Liver (tissue), 9 donors: ENCODE data around the gene ASB7. TPM values are rescaled to one million over a fixed set of nuclear protein-coding genes. Genes with fewer than 3 reads are reported as not detected.
A peak's percentile ranks its signal among the peaks of the same experiment; 100 is the strongest.

Experiments used
- DNase-seq: peaks from one replicate; pipeline ENCODE4 v3.0.0-alpha.2; 2017; ENCODE audit warnings: low spot score
- H3K27ac ChIP-seq, 2 donors: one replicate each; pipeline ENCODE4 v1.7.0; 2013; ENCODE audit warnings: inconsistent platforms in 2 of 2, low read length in 2 of 2, control low read depth in 1 of 2, low read depth in 1 of 2, mild to moderate bottlenecking in 1 of 2
- H3K27me3 ChIP-seq, 4 donors: one replicate each; pipeline versions ENCODE4 v1.6.1 to v1.7.0; 2013; ENCODE audit warnings: low read length in 3 of 4, inconsistent platforms in 1 of 4, mild to moderate bottlenecking in 1 of 4, moderate library complexity in 1 of 4; ENCODE audit not compliant: control insufficient read depth in 4 of 4, insufficient read depth in 4 of 4
- H3K36me3 ChIP-seq, 4 donors: one replicate each; pipeline versions ENCODE4 v1.6.1 to v1.7.0; 2013; ENCODE audit warnings: low read length in 3 of 4, mild to moderate bottlenecking in 3 of 4, low read depth in 1 of 4, moderate library complexity in 1 of 4; ENCODE audit not compliant: control insufficient read depth in 4 of 4, insufficient read depth in 3 of 4
- H3K4me1 ChIP-seq, 4 donors: one replicate each; pipeline versions ENCODE4 v1.6.1 to v1.7.0; 2013; ENCODE audit warnings: low read length in 3 of 4, mild to moderate bottlenecking in 3 of 4, moderate library complexity in 1 of 4; ENCODE audit not compliant: control insufficient read depth in 4 of 4, insufficient read depth in 4 of 4
- H3K4me3 ChIP-seq, 3 donors: one replicate each; pipeline versions ENCODE4 v1.6.1 to v1.7.0; 2013; ENCODE audit warnings: low read length in 3 of 3, control low read depth in 1 of 3, low read depth in 1 of 3, mild to moderate bottlenecking in 1 of 3
- H3K9ac ChIP-seq, 2 donors: one replicate each; pipeline ENCODE4 v1.7.0; 2013; ENCODE audit warnings: low read length in 2 of 2, mild to moderate bottlenecking in 2 of 2, moderate library complexity in 2 of 2, control low read depth in 1 of 2, low read depth in 1 of 2
- H3K9me3 ChIP-seq, 4 donors: one replicate each; pipeline versions ENCODE4 v1.6.1 to v1.7.0; 2013; ENCODE audit warnings: low read length in 3 of 4; ENCODE audit not compliant: control insufficient read depth in 4 of 4
- ATF3 ChIP-seq: IDR thresholded peaks from 2 replicates; pipeline ENCODE4 v1.6.1; 2016; ENCODE audit warnings: antibody characterized with exemption
- CTCF ChIP-seq: fragments of 150-350 bp; IDR thresholded peaks from 2 replicates; pipeline ENCODE4 v1.5.1; 2017; ENCODE audit warnings: improper control_type of control experiment, low read depth, low read length; ENCODE audit not compliant: missing input control
- EGR1 ChIP-seq, 2 donors: IDR thresholded peaks; 2 replicates each; pipeline ENCODE4 v1.6.1; 2016 to 2018; ENCODE audit warnings: antibody characterized with exemption in 2 of 2, low read depth in 2 of 2
- FOXA1 ChIP-seq: IDR thresholded peaks from 2 replicates; pipeline ENCODE4 v1.6.1; 2016; ENCODE audit warnings: antibody characterized with exemption
- FOXA2 ChIP-seq: IDR thresholded peaks from 2 replicates; pipeline ENCODE4 v1.6.1; 2016; ENCODE audit warnings: antibody characterized with exemption
- GABPA ChIP-seq, 2 donors: IDR thresholded peaks in 1 of 2; conservative IDR thresholded peaks in 1 of 2; 2 replicates each; pipeline ENCODE4 v1.6.1; 2016; ENCODE audit warnings: antibody characterized with exemption in 2 of 2, mild to moderate bottlenecking in 1 of 2, moderate library complexity in 1 of 2
- HNF4A ChIP-seq, 2 donors: conservative IDR thresholded peaks; 2 replicates each; pipeline ENCODE4 v1.6.1; 2016; ENCODE audit warnings: antibody characterized with exemption in 2 of 2, mild to moderate bottlenecking in 2 of 2
- MAX ChIP-seq: IDR thresholded peaks from 2 replicates; pipeline ENCODE4 v1.6.1; 2016; ENCODE audit warnings: antibody characterized with exemption
- RAD21 ChIP-seq, 2 donors: IDR thresholded peaks; 2 replicates each; pipeline ENCODE4 v1.6.1; 2016; ENCODE audit warnings: antibody characterized with exemption in 2 of 2, mild to moderate bottlenecking in 2 of 2
- REST ChIP-seq: IDR thresholded peaks from 2 replicates; pipeline ENCODE4 v1.6.1; 2016; ENCODE audit warnings: antibody characterized with exemption, mild to moderate bottlenecking
- SP1 ChIP-seq: IDR thresholded peaks from 2 replicates; pipeline ENCODE4 v1.6.1; 2018; ENCODE audit warnings: antibody characterized with exemption, mild to moderate bottlenecking
- TAF1 ChIP-seq: conservative IDR thresholded peaks from 2 replicates; pipeline ENCODE4 v1.6.1; 2016; ENCODE audit warnings: antibody characterized with exemption, mild to moderate bottlenecking
- YY1 ChIP-seq: IDR thresholded peaks from 2 replicates; pipeline ENCODE4 v1.6.1; 2016; ENCODE audit warnings: antibody characterized with exemption, mild to moderate bottlenecking
- WGBS: extraction: QIAGEN DNeasy Blood & Tissue Kit; methylation state at CpG from one replicate; pipeline ENCODE4 v1.1.7; 2013; 5-methylcytosine and 5-hydroxymethylcytosine counted together
- polyA plus RNA-seq, 2 donors: library from polyadenylated mRNA; stranded (reverse) in 1 of 2; unstranded in 1 of 2; fragments of 200-250 nt in 1 of 2; fragments of >200 nt in 1 of 2; fragmentation: Nextera tagmentation in 1 of 2; extraction: Ambion mirVana in 1 of 2; gene quantifications; one replicate each; pipeline versions ENCODE4 v1.2.1 to v1.2.3, GENCODE V29; 2013 to 2015
- total RNA-seq, 2 donors: library from RNA; depleted of rRNA; stranded (reverse); fragments of >200 nt; gene quantifications; one replicate each; pipeline ENCODE4 v1.2.3, GENCODE V29; 2014
- TF ChIP-seq, protein P1 (sequence below): IDR thresholded peaks from 2 replicates; pipeline ENCODE4 v1.6.1; 2016; ENCODE audit warnings: antibody characterized with exemption
- donor health status: healthy.
- donor health status: healthy.
- donor health status: healthy.
- donor health status: healthy.
- donor health status: healthy.

The ASB7 gene
- total and polyA plus RNA-seq, 4 donors = 3.7 to 12.6 (median 6.5) TPM

- H3K9me3 ChIP-seq = no peaks in the 10 kb centered on the region
- no peak for DNase-seq
- 96% methylated on average over 1 of the region's 1 CpG for WGBS
- H3K9ac ChIP-seq = no peak overlapping the region
- TF ChIP-seq RAD21 (IDR thresholded peaks at IDR 0.05) (no peak), REST (no peak), GABPA (IDR thresholded peaks at IDR 0.05 in 1 of 2, conservative IDR thresholded peaks at IDR 0.05 in 1 of 2) (no peak), HNF4A (conservative IDR thresholded peaks at IDR 0.05) (no peak), ATF3 (no peak), TAF1 (no peak), SP1 (no peak), FOXA1 (no peak), EGR1 (IDR thresholded peaks at IDR 0.05; ENCODE audit: low read depth in 2 of 2) (no peak), FOXA2 (no peak), MAX (no peak), YY1 (no peak), CTCF (no peak)
- TF ChIP-seq, protein P1, sequence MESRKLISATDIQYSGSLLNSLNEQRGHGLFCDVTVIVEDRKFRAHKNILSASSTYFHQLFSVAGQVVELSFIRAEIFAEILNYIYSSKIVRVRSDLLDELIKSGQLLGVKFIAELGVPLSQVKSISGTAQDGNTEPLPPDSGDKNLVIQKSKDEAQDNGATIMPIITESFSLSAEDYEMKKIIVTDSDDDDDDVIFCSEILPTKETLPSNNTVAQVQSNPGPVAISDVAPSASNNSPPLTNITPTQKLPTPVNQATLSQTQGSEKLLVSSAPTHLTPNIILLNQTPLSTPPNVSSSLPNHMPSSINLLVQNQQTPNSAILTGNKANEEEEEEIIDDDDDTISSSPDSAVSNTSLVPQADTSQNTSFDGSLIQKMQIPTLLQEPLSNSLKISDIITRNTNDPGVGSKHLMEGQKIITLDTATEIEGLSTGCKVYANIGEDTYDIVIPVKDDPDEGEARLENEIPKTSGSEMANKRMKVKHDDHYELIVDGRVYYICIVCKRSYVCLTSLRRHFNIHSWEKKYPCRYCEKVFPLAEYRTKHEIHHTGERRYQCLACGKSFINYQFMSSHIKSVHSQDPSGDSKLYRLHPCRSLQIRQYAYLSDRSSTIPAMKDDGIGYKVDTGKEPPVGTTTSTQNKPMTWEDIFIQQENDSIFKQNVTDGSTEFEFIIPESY = no peak
- H3K4me1 ChIP-seq = peaks cover 2 to 24% (median 20%) of the 10 kb centered on the region in 4 donors
- no peaks in the 10 kb centered on the region for H3K36me3 ChIP-seq
- H3K27me3 ChIP-seq = no peaks in the 10 kb centered on the region
- H3K27ac ChIP-seq = no peak overlapping the region
- H3K4me3 ChIP-seq = no peak overlapping the region
Observed at GRCh38 chr15:100598655-100599054, 3.7 kb upstream of the ASB7 start.

- Histone ChIP-seq H3K27me3 (no peaks in the 10 kb centered on the region), H3K36me3 (peaks cover 0 to 3% (median 0%) of the 10 kb centered on the region in 4 donors), H3K4me1 (peaks cover 2 to 29% (median 25%) of the 10 kb centered on the region in 4 donors), H3K9ac (peak overlapping the region; percentile 34 to 70), H3K9me3 (no peaks in the 10 kb centered on the region), H3K4me3 (peak overlapping the region; percentile 66 to 99 (median 95)), H3K27ac (peak overlapping the region; percentile 77 to 78)
- TF ChIP-seq ATF3 (no peak), YY1 (no peak)
- WGBS = under 1% methylated on average over 10 of the region's 10 CpGs
- DNase-seq = no peak
Observed at GRCh38 chr15:100601163-100601562, 1.2 kb upstream of the ASB7 start.
